Fibroblast of skin of left biceps (primary cell): ENCODE data around the gene TCF7.

Experiments
- DNase-seq, 2 experiments: peaks; one replicate each; pipeline ENCODE4 v3.0.0-alpha.2; 2013; ENCODE audit warnings: low read depth in 2 of 2

Gene TCF7

DNA sequence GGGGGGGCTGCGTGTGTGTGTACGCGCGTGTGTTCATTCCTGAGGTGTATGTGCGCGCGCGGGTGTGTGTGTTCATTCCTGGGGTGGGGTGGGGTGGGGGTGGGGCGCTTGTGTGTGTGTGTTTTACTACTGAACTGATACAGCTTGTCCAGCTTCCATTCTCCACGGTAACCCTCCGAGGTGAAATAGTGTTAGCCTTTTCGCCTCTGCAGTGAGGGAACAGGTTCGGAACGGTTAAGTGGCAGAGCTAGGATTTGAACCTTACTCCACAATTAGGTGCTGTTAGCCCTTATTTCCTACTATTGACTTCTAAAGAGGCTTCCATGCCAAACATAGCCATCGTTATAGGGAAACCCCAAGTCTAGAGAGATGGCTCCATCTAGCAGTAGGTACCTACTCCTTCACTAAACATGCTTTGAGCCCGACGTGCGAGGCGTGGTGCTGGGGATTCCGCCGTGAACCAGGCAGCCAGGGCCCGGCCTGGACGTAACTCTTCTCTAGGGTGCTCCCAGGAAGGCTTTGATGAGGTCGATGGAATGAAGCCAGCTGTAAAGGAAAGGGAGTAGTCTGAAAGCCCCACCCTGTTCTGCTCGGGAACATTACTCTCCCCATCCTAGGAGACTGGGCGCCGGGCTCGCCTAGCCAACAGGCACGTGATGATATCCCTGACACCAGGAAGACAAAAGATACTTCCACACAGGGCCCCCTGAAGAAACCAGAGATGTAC is 63.1 kb downstream of the TCF7 start:
- DNase-seq: no peak

DNA sequence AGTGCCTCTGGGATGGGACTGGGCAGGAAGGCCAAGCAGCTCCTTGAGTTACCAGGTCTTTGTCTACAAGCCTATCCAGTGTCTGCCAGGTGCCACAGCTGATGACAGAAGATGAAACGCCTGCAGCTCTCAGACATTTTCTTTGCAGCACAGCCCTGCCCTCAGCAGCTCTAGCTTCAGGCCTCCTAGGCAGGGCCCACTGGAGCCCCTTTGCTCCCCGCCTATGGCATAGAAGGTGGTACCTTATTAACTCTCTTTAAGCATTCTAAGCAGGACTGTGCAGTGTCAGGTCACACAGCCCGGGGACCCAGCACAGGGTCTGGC is 63.6 kb downstream of the TCF7 start:
- no peak for DNase-seq

DNA sequence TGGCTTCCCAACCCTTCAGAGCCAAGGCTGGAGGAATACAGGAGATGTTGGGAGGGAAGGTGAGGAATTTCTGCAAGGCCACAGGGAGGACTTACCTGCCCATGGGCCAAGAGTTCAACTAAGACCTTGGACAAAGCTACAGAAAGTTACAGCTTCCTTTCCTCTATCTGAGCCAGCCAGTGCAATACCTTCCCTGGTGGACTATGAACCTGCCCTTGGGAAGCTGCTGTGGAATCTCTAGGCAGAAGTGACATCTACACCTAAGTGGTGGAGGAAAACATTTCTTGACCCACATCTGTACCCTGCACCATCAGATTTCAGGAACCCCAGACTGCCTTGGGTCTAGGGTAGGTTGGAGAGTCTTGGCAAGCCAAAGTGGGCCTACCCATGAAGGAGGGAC is 69.0 kb downstream of the TCF7 start:
- DNase-seq: no peak

DNA sequence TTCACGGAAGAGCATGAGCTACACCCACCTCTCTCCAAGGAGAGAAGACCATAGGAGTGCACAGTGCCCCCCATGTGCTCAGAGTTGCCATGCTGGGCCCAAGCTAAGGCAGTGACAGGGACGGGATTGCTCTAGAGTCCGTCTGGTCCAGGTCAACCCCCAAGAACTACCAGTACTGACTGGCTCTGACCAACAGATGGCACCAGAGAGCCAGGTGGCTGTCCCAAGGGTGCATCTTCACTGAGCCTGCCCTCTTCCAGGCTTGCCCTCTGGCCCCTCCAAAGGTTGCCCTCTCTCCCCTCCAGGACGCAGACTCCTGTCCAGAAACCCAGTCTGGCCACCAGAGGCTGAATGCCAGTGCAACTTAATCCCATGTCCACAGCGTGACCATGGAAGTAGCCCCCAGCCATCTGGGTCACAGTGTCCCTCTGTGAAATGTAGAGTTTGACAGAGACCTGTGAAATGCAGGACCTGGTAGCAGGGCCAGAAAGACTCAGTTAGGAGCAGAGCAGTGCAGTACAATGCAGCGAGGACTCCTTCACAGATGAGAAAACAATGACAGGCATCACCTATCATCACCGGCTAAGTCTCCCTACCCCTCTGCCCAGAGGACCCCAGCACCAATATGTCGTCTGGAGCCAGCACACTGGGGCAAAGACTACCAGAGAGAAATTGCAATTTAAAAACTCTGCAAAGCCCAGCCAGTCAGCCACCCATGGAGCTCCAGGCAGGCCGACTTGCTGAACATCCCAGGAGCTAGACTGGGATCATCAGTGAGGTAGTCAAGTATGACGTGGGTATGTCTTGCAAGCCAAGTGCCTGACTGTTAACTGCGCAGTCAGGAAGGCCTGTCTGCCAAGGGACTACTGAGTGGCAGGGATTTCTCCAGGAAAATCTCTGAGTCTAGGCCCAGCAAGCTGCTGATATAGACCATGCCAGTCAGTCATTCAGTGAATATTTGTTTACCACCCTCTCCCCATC is 70.0 kb downstream of the TCF7 start:
- peak in 1 of 2 experiments; percentile 3 for DNase-seq

DNA sequence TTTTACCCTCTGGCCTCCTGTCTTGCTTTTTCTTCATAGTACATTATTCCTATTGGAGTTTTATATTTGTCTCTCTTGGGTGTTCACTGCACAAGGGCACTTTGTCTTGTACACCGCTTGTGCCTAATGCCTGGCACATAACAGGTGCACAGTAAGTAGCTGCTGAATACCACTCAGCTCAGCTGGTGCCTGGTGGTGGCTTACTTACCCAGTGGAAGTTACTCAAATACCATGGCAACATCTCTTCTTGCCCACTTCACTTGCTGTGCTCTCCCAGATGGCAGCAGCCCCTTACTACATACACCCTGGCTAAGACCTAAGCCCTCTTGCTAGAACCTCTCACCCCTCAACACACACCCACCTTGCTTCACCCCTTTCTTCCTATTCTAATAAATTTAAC is 73.6 kb downstream of the TCF7 start:
- no peak for DNase-seq

DNA sequence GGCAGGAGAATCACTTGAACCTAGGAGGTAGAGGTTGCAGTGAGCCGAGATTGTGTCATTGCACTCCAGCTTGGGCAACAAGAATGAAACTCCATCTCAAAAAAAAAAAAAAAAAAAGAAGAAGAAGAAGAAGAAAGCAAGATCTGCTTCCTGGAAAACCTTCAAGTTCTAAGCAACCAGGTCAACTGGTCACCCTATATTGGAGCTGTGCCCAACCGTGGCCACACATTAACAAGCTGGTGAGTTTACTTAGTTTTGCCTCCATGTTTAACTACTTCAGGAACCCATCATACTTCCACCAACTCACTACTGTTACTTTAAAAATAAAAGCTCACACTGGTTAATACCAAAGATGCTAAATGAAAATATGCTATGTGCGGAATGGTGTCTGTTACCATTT is 74.5 kb downstream of the TCF7 start:
- DNase-seq: no peak

DNA sequence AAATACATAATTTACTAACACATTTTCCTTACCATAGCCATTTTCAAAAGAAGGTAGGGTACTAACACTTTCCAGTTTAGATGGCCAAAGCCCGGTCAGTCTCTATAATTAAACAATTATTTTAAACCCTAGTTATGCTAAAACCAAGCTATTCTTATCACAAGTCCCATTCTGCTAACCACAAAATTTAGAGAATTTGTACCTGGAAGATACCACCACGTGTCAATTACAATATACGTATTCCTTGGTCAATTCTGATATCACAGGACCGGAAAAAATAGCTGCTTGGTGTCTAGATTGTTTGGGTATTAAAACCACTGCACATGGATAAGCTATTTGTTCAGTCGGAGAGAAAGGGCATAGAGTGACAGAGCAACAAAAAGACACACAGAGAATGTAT is 81.2 kb downstream of the TCF7 start:
- no peak for DNase-seq
